Pancreas (tissue), 10 donors: ENCODE results near the gene POLR3C. TPM values are rescaled to one million over a fixed set of nuclear protein-coding genes. Genes with fewer than 3 reads are reported as not detected.

Experiments used
- ATAC-seq, 4 donors: fragments of 200-7000 bp; cut with Tn5 transposase; one replicate each; pipeline versions ENCODE4 v1.8.0 to v1.9.1; 2020; ENCODE audit warnings: mild to moderate bottlenecking in 4 of 4, moderate library complexity in 4 of 4
- DNase-seq, 6 donors: peaks; one replicate each; pipeline ENCODE4 v3.0.0-alpha.2; 2020
- FAIRE-seq: peaks from 2 replicates; lab custom pipeline; 2012; peaks lifted over from hg19 to GRCh38; lab: Jason Lieb, UNC
- H3K27ac ChIP-seq, 4 donors: fragments of 200-600 bp; sonication (generic); 1 replicate in 3 of 4; 2 replicates in 1 of 4; pipeline versions ENCODE4 v1.5.0 to v1.8.0; 2020
- H3K27me3 ChIP-seq, 4 donors: fragments of 200-600 bp; one replicate each; pipeline ENCODE4 v1.8.0; 2021
- H3K36me3 ChIP-seq, 3 donors: fragments of 200-600 bp; sonication (generic) in 1 of 3; one replicate each; pipeline versions ENCODE4 v1.5.0 to v1.8.0; 2020 to 2021
- H3K4me1 ChIP-seq, 3 donors: fragments of 200-600 bp; one replicate each; pipeline ENCODE4 v1.8.0; 2021
- H3K4me3 ChIP-seq, 4 donors: fragments of 200-600 bp; sonication (generic) in 2 of 4; one replicate each; pipeline versions ENCODE4 v1.5.0 to v1.8.0; 2020 to 2021
- H3K9me3 ChIP-seq, 4 donors: fragments of 200-600 bp; one replicate each; pipeline ENCODE4 v1.8.0; 2021
- WGBS, 2 donors: extraction: QIAGEN DNeasy Blood & Tissue Kit; methylation state at CpG; one replicate each; pipeline ENCODE4 v1.1.7; 2013; 5-methylcytosine and 5-hydroxymethylcytosine counted together
- intact Hi-C, 3 donors: fragments of 100-400 bp; cut with DNase I; formaldehyde crosslinking; loops; one replicate each; pipeline versions ENCODE4 v1.11.1 to v1.14.2; 2022
- polyA plus RNA-seq, 2 donors: library from polyadenylated mRNA; stranded (reverse); fragments of 200-250 nt; gene quantifications; one replicate each; pipeline ENCODE4 v1.2.3, GENCODE V29; 2013
- total RNA-seq, 6 donors: library from RNA; stranded (reverse); fragmentation: NEBNext Ultra II Directional in 4 of 6; extraction: Animal tissue kit (Norgen Biotek cat#: 25700) in 4 of 6; gene quantifications; one replicate each; pipeline versions ENCODE4 v1.2.1 to v1.2.4, GENCODE V29; 2021 to 2023
- TF ChIP-seq, protein P1 (sequence below), 4 donors: fragments of 200-600 bp; sonication (generic) in 3 of 4; IDR thresholded peaks; one replicate each; pipeline versions ENCODE4 v1.5.0 to v1.8.0; 2021; ENCODE audit warnings: antibody characterized with exemption in 4 of 4
- donor health status: healthy with polysubstance abuse.
- donor health status: DM: no; HTN: no; CAD: no; lungs with moderate emphysema.
- donor health status: DM: no; HTN: no; CAD: no.
- donor health status: control.
- donor health status: control.
- donor health status: Bipolar disorder and iron deficiency.
- donor health status: DM: yes; HTN: yes; CAD: no.
- donor health status: DM: no; HTN: no; CAD: no.
- donor health status: DM: no; HTN: no; CAD: no.
- donor health status: DM: yes; HTN: yes; CAD: no.

The POLR3C gene, protein sequence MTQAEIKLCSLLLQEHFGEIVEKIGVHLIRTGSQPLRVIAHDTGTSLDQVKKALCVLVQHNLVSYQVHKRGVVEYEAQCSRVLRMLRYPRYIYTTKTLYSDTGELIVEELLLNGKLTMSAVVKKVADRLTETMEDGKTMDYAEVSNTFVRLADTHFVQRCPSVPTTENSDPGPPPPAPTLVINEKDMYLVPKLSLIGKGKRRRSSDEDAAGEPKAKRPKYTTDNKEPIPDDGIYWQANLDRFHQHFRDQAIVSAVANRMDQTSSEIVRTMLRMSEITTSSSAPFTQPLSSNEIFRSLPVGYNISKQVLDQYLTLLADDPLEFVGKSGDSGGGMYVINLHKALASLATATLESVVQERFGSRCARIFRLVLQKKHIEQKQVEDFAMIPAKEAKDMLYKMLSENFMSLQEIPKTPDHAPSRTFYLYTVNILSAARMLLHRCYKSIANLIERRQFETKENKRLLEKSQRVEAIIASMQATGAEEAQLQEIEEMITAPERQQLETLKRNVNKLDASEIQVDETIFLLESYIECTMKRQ
- 10 to 100 TPM; 11.9 to 16.2 (median 14.6) TPM for total RNA-seq
- 10 to 100 TPM in 1 of 2 donors, 1 to 10 TPM in 1; 7.6 to 13.9 TPM for polyA plus RNA-seq

DNA sequence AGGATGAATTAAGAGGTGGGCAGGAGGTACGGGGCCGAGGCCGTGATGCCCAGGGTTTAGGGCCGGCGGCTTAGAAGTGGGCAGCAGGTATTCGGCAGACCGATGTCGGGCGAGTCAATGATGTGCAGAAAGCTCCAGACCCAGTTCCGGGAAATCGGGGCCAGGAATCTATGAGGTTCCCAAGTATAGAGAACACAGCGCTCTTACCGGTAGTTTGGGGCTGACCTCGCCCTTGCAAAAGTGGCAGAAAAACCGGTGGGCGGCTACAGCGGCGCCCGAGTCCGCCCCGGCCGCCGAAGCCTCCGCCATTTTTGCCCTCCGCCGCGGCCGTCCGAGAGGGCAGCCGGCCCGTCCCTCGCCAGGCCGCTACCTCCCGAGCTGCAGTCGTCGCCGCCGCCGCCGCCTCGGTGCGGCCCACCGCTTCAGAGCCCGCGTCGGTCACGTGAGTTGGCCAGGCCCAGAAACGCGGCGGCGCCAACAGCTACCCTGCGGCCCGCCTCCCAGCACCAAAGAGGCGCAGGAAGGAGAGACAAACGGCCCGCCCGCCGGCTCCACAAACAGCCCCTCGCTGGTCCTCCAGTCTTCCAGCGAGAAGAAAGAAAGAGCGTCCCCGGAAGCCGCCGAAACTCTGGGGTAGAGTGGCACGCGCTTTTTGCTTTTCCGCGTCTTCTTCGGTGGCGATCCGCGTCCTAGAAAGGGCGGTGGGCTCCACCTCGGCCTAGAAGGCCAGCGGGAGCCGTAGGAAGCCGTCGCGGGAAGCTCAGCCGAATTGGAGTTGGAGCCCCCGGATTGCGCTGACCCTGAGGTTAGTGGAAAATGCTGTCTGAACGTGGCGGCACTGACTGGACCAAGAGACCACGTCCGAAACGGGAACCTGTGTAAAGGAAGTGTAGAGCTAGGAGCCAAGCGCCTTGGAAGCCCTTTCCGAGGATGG lies at the start of gene POLR3C, which contains the start of gene RNF115:
Gene POLR3C, plus strand, starts transcription at position 636 of the 934 bp plus-strand sequence. CDS start 1,577 bp downstream, outside the sequence.
Gene RNF115, minus strand, starts transcription at position 531 of the 934 bp plus-strand sequence. Its CDS starts 222 bp downstream, at position 309.
- peak within 1 kb of the TSS; percentile 77 to 93 (median 83) for H3K27ac ChIP-seq
- intact Hi-C loops: no loop called here
- peak within 1 kb of the TSS; percentile 65 to 97 (median 70) for H3K4me3 ChIP-seq
- H3K36me3 ChIP-seq: peaks cover 3 to 22% (median 11%) of the 10 kb centered on the region in 3 donors
- ATAC-seq (peak; percentile 94 to 97 (median 96)), FAIRE-seq (no peak), DNase-seq (peak; percentile 89 to 95 (median 91))
- H3K9me3 ChIP-seq: no peaks in the 10 kb centered on the region
- H3K4me1 ChIP-seq: peaks cover 0 to 11% (median 0%) of the 10 kb centered on the region in 3 donors
- TF ChIP-seq, protein P1, sequence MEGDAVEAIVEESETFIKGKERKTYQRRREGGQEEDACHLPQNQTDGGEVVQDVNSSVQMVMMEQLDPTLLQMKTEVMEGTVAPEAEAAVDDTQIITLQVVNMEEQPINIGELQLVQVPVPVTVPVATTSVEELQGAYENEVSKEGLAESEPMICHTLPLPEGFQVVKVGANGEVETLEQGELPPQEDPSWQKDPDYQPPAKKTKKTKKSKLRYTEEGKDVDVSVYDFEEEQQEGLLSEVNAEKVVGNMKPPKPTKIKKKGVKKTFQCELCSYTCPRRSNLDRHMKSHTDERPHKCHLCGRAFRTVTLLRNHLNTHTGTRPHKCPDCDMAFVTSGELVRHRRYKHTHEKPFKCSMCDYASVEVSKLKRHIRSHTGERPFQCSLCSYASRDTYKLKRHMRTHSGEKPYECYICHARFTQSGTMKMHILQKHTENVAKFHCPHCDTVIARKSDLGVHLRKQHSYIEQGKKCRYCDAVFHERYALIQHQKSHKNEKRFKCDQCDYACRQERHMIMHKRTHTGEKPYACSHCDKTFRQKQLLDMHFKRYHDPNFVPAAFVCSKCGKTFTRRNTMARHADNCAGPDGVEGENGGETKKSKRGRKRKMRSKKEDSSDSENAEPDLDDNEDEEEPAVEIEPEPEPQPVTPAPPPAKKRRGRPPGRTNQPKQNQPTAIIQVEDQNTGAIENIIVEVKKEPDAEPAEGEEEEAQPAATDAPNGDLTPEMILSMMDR (IDR thresholded peaks at IDR 0.05): no peak
- H3K27me3 ChIP-seq: no peaks in the 10 kb centered on the region
- 0% methylated on average over 72 to 89 of the region's 89 CpGs for WGBS, 2 donors

DNA sequence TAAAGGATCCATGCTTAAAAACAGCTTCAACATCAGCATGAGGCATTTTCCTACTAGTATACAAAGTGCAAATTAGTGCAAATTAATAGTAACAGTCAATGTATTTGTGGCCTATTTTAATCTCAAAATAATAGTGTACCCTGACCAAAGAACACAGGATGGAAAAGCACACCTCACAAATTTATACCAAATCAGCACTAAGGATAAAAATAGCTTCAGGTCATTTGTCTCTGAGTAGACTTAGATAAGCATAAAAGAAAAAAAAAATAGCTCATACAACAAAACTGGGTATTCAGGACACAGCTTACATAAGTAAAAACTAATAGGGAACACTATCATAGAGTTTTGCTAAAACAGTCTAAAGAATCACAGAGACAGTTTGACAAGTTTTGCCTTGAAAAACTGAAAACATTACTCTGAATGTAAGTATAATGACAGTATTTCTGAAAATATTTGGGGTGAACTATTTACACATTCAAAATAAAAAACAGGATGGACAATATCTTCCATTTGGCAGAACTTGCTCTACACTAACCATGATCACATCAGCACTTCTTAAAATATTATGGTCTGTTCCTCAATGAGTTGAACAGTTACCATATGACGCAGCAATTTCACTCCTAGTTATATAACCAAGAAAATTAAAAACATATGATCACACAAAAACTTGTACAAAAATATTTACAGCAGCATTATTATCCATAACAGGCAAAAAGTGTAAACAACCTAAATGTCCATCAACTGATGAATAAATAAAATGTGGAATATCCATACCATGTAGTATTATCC lies 46.4 kb upstream of the POLR3C start:
- WGBS, 2 donors: 61 to 65% methylated on average over 1 of the region's 1 CpG
- TF ChIP-seq, protein P1 (IDR thresholded peaks at IDR 0.05): no peak
- peak in 2 of 4 donors; percentile 37 to 42 for ATAC-seq
- DNase-seq: no peak
- no peaks in the 10 kb centered on the region for H3K36me3 ChIP-seq
- H3K27me3 ChIP-seq: no peaks in the 10 kb centered on the region
- H3K27ac ChIP-seq: no peak overlapping the region
- no peaks in the 10 kb centered on the region for H3K9me3 ChIP-seq
- peaks cover 9 to 21% (median 13%) of the 10 kb centered on the region in 3 donors for H3K4me1 ChIP-seq
- intact Hi-C loops: no loop called here
- H3K4me3 ChIP-seq: no peak overlapping the region
- FAIRE-seq: no peak

DNA sequence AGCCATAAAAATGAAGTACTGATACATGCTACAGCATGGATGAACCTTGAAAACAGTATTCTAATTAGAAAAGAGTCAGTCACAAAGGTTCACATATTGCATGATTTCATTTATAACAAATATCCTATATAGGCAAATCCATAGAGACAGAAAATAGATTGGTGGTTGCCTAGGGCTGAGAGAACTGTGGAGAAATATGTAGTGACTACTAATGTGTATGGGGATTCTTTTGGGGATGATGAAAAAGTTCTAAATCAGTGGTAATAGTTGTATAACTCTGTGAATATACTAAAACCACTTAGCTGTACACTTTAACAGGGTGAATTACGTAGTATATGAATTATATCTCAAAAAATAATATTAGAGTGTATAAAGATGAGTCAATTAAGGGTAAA lies 45.9 kb upstream of the POLR3C start:
- no peak for FAIRE-seq
- no peak for DNase-seq
- H3K9me3 ChIP-seq: no peaks in the 10 kb centered on the region
- TF ChIP-seq, protein P1 (IDR thresholded peaks at IDR 0.05): no peak
- 84 to 86% methylated on average over 1 of the region's 1 CpG for WGBS, 2 donors
- no peaks in the 10 kb centered on the region for H3K36me3 ChIP-seq
- H3K27me3 ChIP-seq: no peaks in the 10 kb centered on the region
- no peak for ATAC-seq
- peaks cover 14 to 22% (median 14%) of the 10 kb centered on the region in 3 donors for H3K4me1 ChIP-seq
- intact Hi-C loops: no loop called here
- no peak overlapping the region for H3K27ac ChIP-seq
- no peak overlapping the region for H3K4me3 ChIP-seq
